Esophagus (tissue), 2 donors: ENCODE measurements around the gene PKM. TPM values are rescaled to one million over a fixed set of nuclear protein-coding genes. Genes with fewer than 3 reads are reported as not detected.

Source experiments
- H3K27ac ChIP-seq, 2 donors: one replicate each; pipeline ENCODE4 v1.5.1; 2013; ENCODE audit warnings: low read depth in 2 of 2, mild to moderate bottlenecking in 2 of 2, inconsistent platforms in 1 of 2, low read length in 1 of 2, moderate library complexity in 1 of 2
- H3K27me3 ChIP-seq, 2 donors: one replicate each; pipeline ENCODE4 v1.6.1; 2013; ENCODE audit warnings: low read length in 2 of 2, control low read depth in 1 of 2, mild to moderate bottlenecking in 1 of 2; ENCODE audit not compliant: insufficient read depth in 2 of 2, control insufficient read depth in 1 of 2
- H3K36me3 ChIP-seq, 2 donors: one replicate each; pipeline ENCODE4 v1.6.1; 2013; ENCODE audit warnings: low read length in 1 of 2; ENCODE audit not compliant: control insufficient read depth in 2 of 2, insufficient read depth in 2 of 2
- H3K4me1 ChIP-seq, 2 donors: one replicate each; pipeline ENCODE4 v1.6.1; 2013; ENCODE audit warnings: low read length in 1 of 2; ENCODE audit not compliant: control insufficient read depth in 2 of 2, insufficient read depth in 2 of 2
- H3K4me3 ChIP-seq, 2 donors: one replicate each; pipeline ENCODE4 v1.5.1; 2013; ENCODE audit warnings: low read length in 2 of 2, mild to moderate bottlenecking in 2 of 2, low read depth in 1 of 2, moderate library complexity in 1 of 2
- H3K9me3 ChIP-seq, 2 donors: one replicate each; pipeline ENCODE4 v1.6.1; 2013; ENCODE audit warnings: mild to moderate bottlenecking in 2 of 2, low read depth in 1 of 2, low read length in 1 of 2, moderate library complexity in 1 of 2; ENCODE audit not compliant: control insufficient read depth in 2 of 2, insufficient read depth in 1 of 2
- WGBS, 2 donors: extraction: QIAGEN DNeasy Blood & Tissue Kit; methylation state at CpG; one replicate each; pipeline ENCODE4 v1.1.7; 2013; 5-methylcytosine and 5-hydroxymethylcytosine counted together
- polyA plus RNA-seq, 2 donors: library from polyadenylated mRNA; stranded (reverse); fragments of 200-250 nt; gene quantifications; one replicate each; pipeline ENCODE4 v1.2.3, GENCODE V29; 2013
- donor health status: healthy with polysubstance abuse.
- donor health status: Bipolar disorder and iron deficiency.

The PKM gene
- polyA plus RNA-seq, 2 donors = 235 to 528 TPM

DNA sequence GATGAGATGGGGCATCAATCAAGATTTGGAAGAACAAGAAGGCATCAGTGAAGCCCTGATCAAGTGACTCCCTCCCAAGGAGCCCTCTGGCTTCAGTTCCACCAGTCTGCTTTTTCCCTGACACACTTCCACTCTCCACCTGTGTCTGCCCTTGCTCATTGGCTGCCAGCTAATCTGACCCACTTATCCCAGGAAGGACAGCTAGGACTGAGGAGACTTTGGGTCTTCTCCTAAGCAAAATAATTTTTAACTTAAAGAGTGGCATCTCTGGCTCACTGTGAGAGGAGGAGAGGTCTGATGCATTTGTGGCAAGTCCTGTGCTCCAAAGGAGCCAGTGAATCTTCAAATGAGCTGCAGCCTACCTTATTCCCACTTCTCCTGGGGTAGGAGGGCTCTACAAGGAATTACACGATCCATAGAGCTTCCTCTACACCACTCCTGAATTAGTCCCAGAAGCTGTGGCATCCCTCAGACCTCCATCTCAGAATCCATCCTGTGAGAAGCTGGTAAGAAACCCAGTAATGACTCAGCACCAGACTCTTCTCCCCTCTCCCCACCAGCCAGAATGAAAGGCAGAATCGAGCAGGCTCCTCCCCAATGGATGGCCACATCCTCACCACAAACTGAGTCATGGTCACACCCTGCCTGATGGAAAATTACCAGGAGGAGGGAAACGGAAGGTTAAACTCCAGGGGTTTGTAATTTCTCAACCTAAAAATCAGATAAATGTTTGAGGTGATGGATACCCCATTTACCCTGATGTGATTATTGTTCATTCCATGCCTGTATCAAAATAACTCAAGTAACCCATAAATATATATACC is 6.3 kb upstream of the PKM start:
- H3K27ac ChIP-seq = peak overlapping the region; percentile 19 to 62
- no peak overlapping the region for H3K4me3 ChIP-seq
- no peaks in the 10 kb centered on the region for H3K9me3 ChIP-seq
- peaks cover 6 to 9% of the 10 kb centered on the region in 2 donors for H3K36me3 ChIP-seq
- no peaks in the 10 kb centered on the region for H3K27me3 ChIP-seq
- H3K4me1 ChIP-seq = peaks cover 0 to 8% of the 10 kb centered on the region in 2 donors
- 20 to 28% methylated on average over 3 of the region's 3 CpGs for WGBS, 2 donors

GRCh38 chr15:72236381-72237003 is 5.5 kb upstream of the PKM start:
- Histone ChIP-seq H3K9me3 (no peaks in the 10 kb centered on the region), H3K4me3 (no peak overlapping the region), H3K36me3 (peaks cover 2 to 3% of the 10 kb centered on the region in 2 donors), H3K27ac (peak overlapping the region; percentile 19 to 62), H3K27me3 (no peaks in the 10 kb centered on the region), H3K4me1 (peaks cover 0 to 8% of the 10 kb centered on the region in 2 donors)
- WGBS, 2 donors = 89 to 92% methylated on average over 2 of the region's 2 CpGs

DNA sequence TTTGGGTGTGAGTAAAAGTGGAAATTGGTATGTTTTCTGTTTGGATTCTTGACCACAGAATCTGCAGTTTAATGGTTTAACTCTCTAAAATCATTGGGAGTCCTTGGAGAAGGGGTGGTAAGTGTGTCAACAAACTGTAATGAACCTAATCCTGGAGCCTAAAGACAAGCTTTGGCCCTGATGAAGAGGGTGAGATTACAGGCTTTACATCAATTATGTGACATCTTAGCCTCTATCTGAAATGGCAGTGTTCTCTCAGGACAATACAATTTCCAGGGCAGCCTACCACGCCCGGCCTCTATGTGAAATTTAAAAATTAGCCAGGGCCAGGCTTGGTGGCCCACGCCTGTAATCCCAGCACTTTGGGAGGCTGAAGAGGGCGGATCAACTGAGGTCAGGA is 4.3 kb upstream of the PKM start:
- Histone ChIP-seq H3K9me3 (no peaks in the 10 kb centered on the region), H3K27ac (no peak overlapping the region), H3K36me3 (no peaks in the 10 kb centered on the region), H3K4me3 (no peak overlapping the region), H3K27me3 (no peaks in the 10 kb centered on the region), H3K4me1 (peaks cover 0 to 8% of the 10 kb centered on the region in 2 donors)
- WGBS, 2 donors = 91 to 93% methylated on average over 4 of the region's 4 CpGs

- Histone ChIP-seq H3K4me1 (peaks cover under 1 to 8% of the 10 kb centered on the region in 2 donors), H3K36me3 (no peaks in the 10 kb centered on the region), H3K9me3 (no peaks in the 10 kb centered on the region), H3K27ac (no peak overlapping the region), H3K4me3 (no peak overlapping the region), H3K27me3 (no peaks in the 10 kb centered on the region)
- WGBS, 2 donors = 96 to 99% methylated on average over 6 of the region's 6 CpGs
These were observed 2.8 kb upstream of the PKM start for GRCh38 chr15:72233769-72234168.

GRCh38 chr15:72231833-72232478 is 966 bp upstream of the PKM start:
- Histone ChIP-seq H3K9me3 (no peaks in the 10 kb centered on the region), H3K27me3 (no peaks in the 10 kb centered on the region), H3K36me3 (no peaks in the 10 kb centered on the region), H3K4me3 (peak overlapping the region; percentile 93 to 94), H3K4me1 (peaks cover 4 to 7% of the 10 kb centered on the region in 2 donors), H3K27ac (peak overlapping the region; percentile 99)
- 1 to 3% methylated on average over 16 of the region's 16 CpGs for WGBS, 2 donors

DNA sequence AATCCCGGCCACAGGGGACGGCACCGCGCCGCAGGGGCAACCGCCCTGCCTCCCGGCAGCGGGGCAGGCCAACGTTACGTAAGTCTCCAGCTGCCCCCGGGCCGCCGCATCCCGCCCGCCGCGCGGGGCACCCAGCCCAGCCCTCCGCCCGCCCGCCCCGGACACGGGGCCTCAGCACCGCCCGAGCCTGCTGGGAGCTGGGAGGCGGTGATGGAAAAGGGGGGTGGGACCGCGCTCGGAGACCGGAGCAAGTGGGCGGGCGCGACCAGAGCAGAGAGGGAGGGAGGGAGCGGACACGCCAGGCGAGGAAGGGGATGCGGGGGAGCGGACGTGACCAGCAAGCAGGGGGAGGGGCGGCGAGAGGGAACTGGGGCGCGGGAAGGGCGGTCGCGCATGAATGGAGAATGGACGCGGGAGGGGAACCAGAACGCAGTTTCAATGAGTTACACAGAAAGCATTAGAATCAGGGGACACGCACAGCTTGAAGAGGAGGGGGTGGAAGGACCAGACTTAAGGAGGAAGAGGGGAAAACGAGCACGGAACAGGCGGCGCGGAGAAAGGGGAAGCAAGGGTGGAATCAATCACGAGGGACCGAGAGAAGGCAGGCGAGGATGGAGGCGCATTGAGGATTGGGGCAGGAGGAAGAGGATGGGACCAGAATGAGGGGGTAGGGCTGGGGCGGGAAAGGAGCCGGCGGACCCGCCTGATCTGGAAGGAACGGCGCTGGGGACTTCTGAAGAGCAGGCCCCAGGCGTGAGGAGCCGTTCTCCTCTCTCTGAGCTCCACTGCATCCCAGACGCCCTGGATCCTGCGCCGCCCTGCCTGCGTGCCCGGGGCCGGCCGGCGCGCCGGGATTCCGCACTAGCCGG is 559 bp downstream of the PKM start:
- Histone ChIP-seq H3K27ac (peak overlapping the region; percentile 99), H3K27me3 (no peaks in the 10 kb centered on the region), H3K4me3 (peak overlapping the region; percentile 93 to 94), H3K36me3 (no peaks in the 10 kb centered on the region), H3K9me3 (no peaks in the 10 kb centered on the region), H3K4me1 (peaks cover 4 to 9% of the 10 kb centered on the region in 2 donors)
- 1% methylated on average over 76 to 79 of the region's 79 CpGs for WGBS, 2 donors

GRCh38 chr15:72229947-72230196 is 1.1 kb downstream of the PKM start:
- H3K4me1 ChIP-seq = peaks cover 4 to 9% of the 10 kb centered on the region in 2 donors
- peak overlapping the region; percentile 93 to 94 for H3K4me3 ChIP-seq
- H3K27ac ChIP-seq = peak overlapping the region; percentile 99
- H3K9me3 ChIP-seq = no peaks in the 10 kb centered on the region
- no peaks in the 10 kb centered on the region for H3K27me3 ChIP-seq
- WGBS, 2 donors = 0% methylated on average over 19 to 29 of the region's 29 CpGs
- no peaks in the 10 kb centered on the region for H3K36me3 ChIP-seq

GRCh38 chr15:72229076-72229946 is 1.7 kb downstream of the PKM start:
- Histone ChIP-seq H3K27me3 (no peaks in the 10 kb centered on the region), H3K27ac (peak overlapping the region; percentile 99), H3K36me3 (no peaks in the 10 kb centered on the region), H3K4me3 (peak overlapping the region; percentile 93 to 94), H3K4me1 (peaks cover 4 to 9% of the 10 kb centered on the region in 2 donors), H3K9me3 (no peaks in the 10 kb centered on the region)
- WGBS, 2 donors = 3 to 9% methylated on average over 25 of the region's 25 CpGs
